Activated CD4-positive, alpha-beta T cell treated with anti-CD3 and anti-CD28 coated beads, Interleukin-2, amount 50 U/mL, for 16 hours (primary cell): ENCODE measurements around the gene MASP2.

Experiments used
- DNase-seq: peaks from one replicate; pipeline ENCODE4 v3.0.0-alpha.2; 2020

Gene MASP2

DNA sequence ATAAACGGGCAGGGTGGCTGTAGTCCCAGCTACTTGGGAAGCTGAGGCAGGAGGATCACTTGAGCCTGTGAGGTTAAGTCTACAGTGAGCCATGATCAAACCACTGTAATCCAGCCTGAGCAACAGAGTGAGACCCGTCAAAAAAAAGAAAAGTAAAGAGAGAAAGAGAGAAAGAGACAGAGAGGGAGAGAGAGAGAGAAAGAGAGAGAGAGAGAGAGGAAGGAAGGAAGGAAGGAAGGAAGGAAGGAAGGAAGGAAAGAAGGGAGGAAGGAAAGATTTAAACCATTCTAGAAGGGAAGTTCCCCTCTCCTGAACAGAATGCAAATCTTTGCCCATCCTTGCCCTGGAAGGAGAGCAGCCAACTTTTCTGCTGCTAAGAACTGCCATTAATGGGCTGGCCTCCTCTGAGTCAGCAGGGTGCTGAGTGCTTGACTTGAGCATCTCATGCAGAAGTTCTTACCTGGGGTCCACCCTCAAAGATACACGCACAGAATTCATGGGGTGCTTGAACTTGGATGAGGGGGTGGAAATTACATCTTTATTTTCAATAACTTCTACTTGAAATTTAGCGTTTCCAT, 59.1 kb downstream of the MASP2 start:
- no peak for DNase-seq

DNA sequence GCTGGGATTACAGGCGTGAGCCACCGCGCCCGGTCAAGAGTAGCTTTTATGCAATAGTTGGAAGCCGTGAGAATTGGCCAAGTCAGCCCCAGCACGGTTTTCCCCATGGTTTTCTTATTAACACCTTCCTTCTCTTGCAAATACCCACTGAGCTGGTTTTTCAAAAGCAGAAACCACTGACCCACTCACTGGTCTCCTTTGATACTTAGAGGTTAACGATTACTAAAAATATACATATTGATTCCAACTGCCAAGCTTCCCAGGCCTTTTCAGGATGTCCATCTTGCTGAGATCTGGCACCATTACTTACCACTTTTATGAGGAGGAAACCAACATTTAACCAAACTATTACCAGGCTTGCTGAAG, 60.5 kb downstream of the MASP2 start:
- no peak for DNase-seq

DNA sequence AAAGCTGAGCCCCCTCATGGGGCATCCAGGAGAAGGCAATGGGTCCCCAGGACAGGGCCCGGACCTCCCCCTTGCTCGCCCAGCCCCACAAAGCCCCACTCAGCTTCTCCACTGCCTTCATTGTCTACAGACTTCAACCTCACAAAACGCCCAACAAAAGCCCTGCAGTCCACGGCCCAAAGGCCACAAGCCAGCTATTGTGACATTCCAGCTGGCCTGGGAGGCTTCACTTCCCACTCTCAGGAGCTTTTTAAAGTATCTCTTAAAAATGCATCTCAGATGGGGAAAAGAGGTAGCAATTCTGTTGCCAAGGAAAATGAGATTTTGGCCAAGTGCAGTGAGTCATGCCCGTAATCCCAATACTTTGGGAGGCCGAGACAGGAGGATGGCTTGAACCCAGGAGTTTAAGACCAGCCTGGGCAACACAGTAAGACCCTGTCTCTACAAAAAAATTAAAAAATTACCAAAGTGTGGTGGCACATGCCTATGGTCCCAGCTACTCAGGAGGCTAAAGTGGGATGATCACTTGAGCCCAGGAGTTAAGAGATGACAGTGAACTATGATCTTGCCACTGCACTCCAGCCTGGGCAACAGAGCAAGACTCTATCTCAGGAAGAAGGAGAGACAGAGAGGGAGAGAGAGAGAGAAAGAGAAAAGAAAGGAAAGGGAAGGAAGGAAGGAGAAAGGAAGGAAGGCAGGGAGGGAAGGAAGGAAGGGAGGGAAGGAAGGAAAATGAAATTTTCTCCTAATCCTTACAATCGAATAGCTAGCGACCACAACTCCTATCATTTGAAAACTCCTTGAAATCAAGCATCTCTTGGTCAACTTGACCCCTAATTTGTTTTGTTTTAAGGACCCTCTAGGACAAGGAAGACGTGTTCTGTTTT, 66.0 kb downstream of the MASP2 start:
- DNase-seq = no peak

DNA sequence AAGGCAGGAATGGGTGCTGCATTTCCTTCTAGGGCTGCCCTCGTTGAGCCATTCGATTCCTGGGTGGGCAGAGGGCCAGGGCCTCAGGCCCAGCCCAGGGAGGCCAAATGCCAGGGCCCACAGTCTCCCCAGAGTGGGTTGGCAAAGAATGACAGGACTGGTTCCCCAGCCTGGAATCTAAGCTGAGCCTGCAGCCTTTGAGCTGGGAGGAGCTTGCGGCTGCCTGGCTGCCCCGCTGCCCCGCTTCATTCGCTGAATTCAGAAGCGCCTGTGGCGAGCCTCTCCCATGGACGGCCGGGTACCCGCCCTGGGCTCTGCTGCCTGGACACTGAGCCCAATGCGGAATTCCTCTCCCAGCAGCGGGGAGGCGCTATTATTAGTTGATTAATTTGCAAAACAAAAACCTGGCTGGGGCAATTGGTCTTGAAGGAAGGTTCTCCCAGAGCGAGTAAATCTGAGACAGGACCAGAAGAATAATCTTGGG, 66.9 kb downstream of the MASP2 start:
- DNase-seq = no peak

DNA sequence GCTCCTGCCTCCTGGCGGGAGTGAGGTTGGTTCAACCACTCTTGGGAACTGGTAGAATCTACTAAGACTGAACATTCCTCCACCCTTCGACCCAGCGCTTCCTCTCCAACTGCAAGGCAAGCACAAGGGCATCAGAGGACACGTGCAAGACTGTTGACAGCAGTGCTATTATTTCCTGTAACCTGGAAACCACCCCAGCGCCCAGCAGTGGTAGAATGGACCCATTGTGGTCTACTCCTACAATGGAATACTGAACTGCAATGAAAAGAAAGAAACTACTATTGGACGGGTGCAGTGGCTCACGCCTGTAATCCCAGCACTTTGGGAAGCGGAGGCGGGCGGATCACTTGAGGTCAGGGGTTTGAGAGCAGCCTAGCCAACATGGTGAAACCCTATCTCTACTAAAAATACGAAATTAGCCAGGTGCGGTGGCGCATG, 67.5 kb downstream of the MASP2 start:
- DNase-seq = no peak

DNA sequence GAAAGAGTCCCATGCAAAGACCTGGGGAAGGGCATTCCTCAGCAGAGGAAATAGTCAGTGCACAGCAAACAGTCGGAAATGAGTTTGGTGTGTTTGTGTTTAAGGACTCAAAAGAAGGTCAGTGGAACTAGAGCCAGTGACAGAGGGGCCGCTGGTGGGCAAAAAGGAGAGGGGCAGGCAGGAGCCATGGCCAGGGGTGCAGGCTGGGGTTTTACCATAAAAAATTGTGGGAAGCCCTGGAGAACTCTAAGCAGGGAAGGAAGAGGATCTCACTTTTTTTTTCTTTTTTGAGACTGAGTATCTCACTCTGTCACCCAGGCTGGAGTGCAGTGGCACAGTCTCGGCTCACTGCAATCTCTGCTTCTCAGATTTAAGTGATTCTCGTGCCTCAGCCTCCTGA, 68.3 kb downstream of the MASP2 start:
- DNase-seq = no peak
